HG03439 (cell line): Measurements from ENCODE around the gene RAB11FIP4.

Experiments used
- ATAC-seq: cut with Tn5 transposase; IDR thresholded peaks from one replicate; pipeline ENCODE4 v1.9.1; 2021; ENCODE audit warnings: mild to moderate bottlenecking, moderate library complexity; ENCODE audit not compliant: unreplicated experiment

RAB11FIP4 gene

GRCh38 chr17:31405890-31406371 is 14.5 kb downstream of the RAB11FIP4 start:
- no peak for ATAC-seq

DNA sequence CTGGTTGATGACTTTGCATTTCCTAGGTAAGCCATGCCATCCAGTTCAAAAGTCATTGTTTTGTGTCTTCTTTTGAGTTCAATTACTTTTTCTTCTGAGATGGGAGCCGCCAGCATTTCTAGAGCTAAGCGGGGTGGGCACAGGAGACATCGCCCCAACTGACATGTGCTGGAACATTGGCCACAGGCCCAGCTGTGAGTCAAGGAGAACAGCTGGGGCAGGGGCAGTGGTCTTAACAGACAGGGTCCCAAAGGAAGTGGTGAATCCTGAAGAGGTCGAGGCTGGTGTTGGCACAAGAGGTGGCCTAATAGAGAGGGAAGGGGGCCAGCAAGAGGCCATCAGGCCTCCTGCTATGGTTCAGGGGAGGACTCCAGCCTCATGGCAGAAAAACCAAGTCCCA is 17.1 kb downstream of the RAB11FIP4 start:
- ATAC-seq = no peak

DNA sequence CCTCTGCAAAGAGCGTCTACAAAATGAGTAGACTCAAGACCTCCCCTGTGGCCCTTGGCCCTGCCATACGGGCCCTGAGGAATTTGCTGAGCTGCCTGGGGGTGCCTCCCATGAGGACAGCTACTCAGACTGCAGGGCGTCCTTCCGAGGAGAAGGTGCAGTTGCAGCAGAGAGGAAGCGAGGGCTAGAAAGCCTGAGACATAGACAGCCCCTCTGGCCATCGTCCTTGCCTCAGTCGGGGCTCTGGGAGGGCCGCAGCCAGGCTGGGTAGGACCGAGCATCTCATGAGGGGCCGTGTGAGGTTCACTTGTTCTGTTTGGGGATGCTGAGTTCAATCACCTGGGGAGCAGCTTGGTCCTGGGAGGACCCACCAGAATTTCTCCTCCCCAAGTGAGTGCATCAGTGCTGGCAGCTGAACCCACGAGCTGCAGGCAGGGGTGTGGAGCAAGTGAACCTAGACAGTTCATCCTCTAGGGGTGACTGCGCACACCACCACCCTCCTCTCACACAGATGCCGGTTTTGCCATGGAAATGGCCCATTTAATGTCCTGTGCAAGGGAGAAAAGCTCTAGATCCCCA is 20.3 kb downstream of the RAB11FIP4 start:
- no peak for ATAC-seq

DNA sequence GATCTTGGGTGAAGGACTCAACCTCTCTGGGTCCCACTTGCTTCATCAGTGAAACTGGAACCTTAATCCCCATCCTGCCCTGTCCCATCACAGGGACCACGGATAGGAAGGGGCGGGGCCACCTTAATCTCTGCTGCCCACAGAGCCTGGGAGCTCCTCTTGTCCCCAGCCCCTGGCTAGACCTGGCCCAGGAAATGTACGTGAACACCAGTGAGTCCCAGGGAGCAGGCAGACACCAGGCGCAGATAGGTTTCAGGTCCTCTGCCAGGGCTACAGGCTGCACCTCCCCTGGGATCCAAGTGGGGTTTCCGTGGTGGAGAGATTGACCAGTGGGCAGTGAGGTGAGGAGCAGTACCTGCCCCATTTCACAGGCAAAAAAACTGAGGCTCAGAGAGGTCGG is 21.0 kb downstream of the RAB11FIP4 start:
- ATAC-seq = no peak

DNA sequence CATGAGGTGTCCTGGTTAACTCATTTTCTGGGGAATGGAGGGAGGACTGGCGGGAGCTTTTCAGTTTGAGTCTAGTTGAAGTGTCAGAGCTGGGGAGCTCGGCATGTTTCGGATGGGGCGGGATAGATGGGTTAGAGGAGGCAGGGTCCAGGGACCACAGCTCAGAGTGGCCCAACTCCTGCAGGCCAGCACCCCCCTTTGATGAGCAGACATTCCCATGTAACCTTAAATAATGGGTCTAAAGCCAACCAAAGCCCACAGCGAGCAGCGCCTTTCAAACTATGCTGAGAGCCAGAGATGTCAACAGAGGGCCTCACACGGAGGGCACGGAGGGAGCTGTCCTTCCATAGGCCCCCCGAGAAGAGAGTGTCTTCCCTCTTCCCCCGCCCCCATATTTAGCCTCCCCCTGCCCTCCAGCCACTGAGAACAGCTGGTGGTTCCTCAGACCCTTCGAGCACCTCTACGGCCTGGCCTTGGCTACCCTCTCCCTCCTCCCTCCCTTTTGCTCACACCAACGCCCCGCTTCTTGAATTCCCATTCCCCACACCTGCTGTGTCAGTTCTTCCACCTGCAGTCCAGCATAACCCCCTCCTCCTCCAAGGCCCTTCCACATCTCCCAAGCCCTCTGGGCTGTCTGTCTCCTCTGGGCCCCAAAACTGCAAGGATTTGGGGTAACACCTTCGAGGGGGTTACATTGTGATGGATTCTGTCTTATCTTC is 21.8 kb downstream of the RAB11FIP4 start:
- ATAC-seq = no peak

DNA sequence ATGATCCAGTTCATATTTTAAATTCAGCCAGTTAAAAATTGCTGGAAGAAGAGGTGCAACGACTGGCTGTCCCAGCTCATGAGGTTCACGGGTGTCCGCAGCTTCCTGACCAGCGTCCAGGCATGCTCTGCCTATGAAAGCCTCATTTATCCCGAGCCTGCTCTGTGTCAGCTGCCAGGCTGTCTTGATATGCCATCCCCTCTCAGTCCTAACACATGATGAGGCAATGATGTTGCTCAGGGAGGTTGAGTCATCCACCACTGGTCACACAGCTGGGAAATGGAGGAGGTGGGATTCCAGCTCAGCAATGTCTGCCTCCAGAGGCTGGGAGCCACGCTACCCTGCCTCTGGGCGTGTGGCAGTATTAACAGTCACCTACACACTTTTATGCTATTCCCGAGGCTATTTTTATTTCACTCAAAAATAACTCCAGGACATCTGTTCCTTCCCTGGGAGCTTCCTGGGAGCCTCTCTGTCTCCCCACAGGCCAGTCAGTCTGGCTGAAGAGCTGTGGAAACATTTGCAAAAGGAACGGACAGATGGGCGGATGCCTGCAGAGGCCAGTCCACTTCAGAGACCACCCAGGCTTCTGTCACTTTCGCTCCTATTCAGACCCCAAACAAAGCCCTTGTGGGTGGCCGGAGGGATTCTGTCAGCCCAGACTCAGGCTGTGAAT is 22.5 kb downstream of the RAB11FIP4 start:
- ATAC-seq = no peak

DNA sequence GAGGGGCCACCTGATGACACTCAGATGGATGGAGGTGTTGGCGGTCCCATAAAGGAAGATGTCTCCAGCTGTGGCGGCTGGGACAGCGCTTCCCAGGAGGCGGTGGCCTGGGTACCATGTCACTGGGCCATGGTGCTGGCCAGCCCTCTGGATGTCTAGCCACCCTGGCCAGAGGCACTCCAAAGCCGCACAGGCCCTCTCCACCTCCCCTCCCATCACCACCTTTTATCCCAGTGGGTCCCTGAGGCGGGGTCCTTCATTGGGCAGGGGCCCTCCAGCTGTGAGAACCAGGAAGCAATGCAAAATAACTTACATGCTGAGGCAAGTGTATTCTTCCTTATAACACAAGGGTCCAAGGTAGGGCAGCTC is 23.1 kb downstream of the RAB11FIP4 start:
- no peak for ATAC-seq

DNA sequence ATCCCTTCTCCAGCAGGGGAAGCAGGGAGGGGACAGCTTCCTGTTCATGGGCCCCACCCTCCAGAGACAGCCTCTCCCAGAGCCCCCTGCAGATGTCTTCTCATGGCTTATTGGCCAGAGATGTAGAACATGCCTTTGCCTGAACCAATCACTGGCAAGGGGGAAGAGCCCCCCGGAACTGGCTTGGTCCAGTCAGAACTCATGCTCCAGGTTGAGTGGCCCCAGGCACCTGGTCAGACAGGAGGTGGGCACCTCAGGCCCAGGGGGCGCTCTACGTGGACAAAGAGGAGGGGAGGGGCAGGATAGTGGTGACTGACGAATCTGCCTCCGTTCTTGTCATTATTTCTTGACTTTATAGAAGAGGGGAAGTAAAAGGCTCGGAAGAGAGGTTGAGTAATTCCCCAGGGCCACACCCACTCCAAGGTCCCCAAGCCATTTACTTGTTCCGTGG is 23.6 kb downstream of the RAB11FIP4 start:
- ATAC-seq = no peak

GRCh38 chr17:31415640-31416502 is 24.4 kb downstream of the RAB11FIP4 start:
- no peak for ATAC-seq

- no peak for ATAC-seq
Measured at GRCh38 chr17:31416503-31416923, 25.0 kb downstream of the RAB11FIP4 start.

- ATAC-seq = no peak
Measured at GRCh38 chr17:31417051-31417792, 25.7 kb downstream of the RAB11FIP4 start.

GRCh38 chr17:31418773-31419350 is 27.4 kb downstream of the RAB11FIP4 start:
- ATAC-seq = no peak

DNA sequence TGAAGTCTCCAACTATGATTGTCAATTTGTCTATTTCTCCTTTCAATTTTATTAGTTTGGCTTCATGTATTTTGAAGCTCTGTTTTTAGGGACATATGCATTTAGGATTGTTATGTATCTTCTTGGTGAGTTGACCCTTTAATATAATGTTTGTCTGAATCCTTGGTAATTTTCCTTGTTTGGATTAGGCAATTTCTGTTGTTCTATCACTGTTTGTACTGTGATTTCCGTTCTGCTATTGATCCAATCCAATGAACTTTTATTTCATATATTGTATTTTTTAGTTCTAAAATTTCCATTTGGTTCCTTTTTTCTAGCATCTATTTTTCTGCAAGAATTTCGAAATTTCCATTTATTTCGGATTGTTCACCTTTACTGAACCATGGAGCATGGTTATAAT is 31.0 kb downstream of the RAB11FIP4 start:
- ATAC-seq = no peak

GRCh38 chr17:31424944-31425281 is 33.4 kb downstream of the RAB11FIP4 start:
- no peak for ATAC-seq

- no peak for ATAC-seq
Measured at GRCh38 chr17:31425282-31426040, 34.0 kb downstream of the RAB11FIP4 start.

DNA sequence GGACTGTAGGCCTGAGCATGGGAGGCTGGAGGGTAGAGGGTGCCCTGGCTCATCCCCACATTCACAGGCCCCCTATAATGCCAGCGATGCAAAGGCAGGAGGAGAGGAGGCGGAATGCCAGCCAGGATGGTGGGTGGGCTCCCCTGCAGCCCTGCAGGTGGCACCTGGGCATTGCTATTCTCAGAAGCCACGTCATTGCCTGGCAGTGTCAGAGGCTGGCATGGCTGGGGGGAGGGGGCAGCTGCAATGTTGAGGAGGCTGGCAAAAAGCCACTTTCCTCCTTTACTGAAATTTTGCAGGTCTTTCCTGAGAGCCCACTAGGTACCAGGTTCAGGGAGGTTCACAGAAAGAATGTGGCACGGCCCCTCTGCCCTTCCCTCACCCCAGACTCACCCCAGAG is 36.2 kb downstream of the RAB11FIP4 start:
- no peak for ATAC-seq

GRCh38 chr17:31428111-31428510 is 36.6 kb downstream of the RAB11FIP4 start:
- no peak for ATAC-seq

- no peak for ATAC-seq
Measured at GRCh38 chr17:31428512-31428911, 37.0 kb downstream of the RAB11FIP4 start.

- ATAC-seq = no peak
Measured at GRCh38 chr17:31431098-31431851, 39.8 kb downstream of the RAB11FIP4 start.
